AG10803 (cell line): Measurements from ENCODE around the gene ENOX2.
A peak's percentile ranks its signal among the peaks of the same experiment; 100 is the strongest.

Source experiments
- DNase-seq: peaks from one replicate; pipeline ENCODE4 v3.0.0; 2010; ENCODE audit warnings: low read depth
- H3K4me3 ChIP-seq: 2 replicates; pipeline ENCODE4 v1.5.1; 2011; ENCODE audit warnings: mild to moderate bottlenecking, low read length, control low read depth
- TF ChIP-seq, protein P1 (sequence below): conservative IDR thresholded peaks from 2 replicates; pipeline ENCODE4 v1.5.1; 2011; ENCODE audit warnings: mild to moderate bottlenecking, low read length, control low read depth, inconsistent platforms

The ENOX2 gene

DNA sequence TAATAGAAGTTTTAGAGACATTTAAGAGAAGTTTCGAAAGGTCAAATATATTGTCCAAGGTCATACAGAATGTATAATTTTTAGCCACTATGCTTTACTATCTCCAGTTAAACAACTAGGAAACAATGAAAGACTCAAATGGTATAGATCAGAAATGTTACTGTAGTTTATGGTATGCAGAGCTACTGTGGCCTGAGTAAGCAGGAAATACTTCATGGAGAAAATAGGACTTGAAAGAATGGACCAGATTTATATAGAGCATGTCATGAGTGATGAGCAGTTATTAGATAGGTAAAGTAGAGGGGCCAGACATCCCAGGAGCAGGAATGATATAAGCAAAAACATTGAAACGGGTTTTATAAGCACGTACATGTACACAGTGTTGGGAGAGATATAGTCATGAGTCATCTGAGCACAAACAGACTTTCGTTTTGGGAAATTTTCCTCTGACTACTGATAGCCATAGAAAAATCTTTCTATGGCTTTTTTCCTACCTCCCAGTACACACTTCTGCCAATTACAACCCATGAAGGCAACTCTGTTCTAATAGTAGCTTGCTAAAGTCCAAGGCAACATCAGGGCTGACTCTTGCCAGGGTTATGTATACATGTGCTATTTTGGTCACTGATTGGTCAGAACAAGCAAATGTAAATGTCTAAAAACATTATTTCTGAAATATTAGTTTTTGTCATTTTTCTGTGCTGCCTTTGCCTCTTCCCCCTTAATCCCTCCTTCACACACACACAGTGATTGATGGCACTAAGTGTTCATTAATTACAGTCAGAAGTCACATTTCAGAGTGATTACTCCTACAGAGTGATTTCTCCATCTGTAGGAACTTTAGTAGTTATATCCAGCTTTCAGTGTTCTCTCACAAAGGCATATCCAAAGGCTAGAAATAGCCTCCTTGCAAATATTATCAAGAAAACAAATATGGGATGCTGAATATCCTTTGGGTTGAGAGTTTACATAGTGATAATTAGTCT is 198.7 kb downstream of the ENOX2 start:
- TF ChIP-seq, protein P1, sequence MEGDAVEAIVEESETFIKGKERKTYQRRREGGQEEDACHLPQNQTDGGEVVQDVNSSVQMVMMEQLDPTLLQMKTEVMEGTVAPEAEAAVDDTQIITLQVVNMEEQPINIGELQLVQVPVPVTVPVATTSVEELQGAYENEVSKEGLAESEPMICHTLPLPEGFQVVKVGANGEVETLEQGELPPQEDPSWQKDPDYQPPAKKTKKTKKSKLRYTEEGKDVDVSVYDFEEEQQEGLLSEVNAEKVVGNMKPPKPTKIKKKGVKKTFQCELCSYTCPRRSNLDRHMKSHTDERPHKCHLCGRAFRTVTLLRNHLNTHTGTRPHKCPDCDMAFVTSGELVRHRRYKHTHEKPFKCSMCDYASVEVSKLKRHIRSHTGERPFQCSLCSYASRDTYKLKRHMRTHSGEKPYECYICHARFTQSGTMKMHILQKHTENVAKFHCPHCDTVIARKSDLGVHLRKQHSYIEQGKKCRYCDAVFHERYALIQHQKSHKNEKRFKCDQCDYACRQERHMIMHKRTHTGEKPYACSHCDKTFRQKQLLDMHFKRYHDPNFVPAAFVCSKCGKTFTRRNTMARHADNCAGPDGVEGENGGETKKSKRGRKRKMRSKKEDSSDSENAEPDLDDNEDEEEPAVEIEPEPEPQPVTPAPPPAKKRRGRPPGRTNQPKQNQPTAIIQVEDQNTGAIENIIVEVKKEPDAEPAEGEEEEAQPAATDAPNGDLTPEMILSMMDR = no peak
- H3K4me3 ChIP-seq = peak overlapping the region; percentile 9; the same call in 1 of the 2 replicates

GRCh38 chrX:130702867-130703707 is 199.9 kb downstream of the ENOX2 start:
- TF ChIP-seq, protein P1 = no peak
- no peak overlapping the region for H3K4me3 ChIP-seq
- peak; percentile 59 for DNase-seq

More for the DNA sequence above, 198.7 kb downstream of the ENOX2 start:
- peak; percentile 41 for DNase-seq

- TF ChIP-seq, protein P1 = no peak
- no peak for DNase-seq
- no peak overlapping the region for H3K4me3 ChIP-seq
Measured at GRCh38 chrX:130700629-130701028, 202.4 kb downstream of the ENOX2 start.

GRCh38 chrX:130699618-130700017 is 203.4 kb downstream of the ENOX2 start:
- TF ChIP-seq, protein P1 = no peak
- H3K4me3 ChIP-seq = no peak overlapping the region
- DNase-seq = no peak

GRCh38 chrX:130696542-130696941 is 206.5 kb downstream of the ENOX2 start:
- TF ChIP-seq, protein P1 = no peak
- H3K4me3 ChIP-seq = no peak overlapping the region
- no peak for DNase-seq

- H3K4me3 ChIP-seq = no peak overlapping the region
- no peak for DNase-seq
- TF ChIP-seq, protein P1 = no peak
Measured at GRCh38 chrX:130695931-130696330, 207.1 kb downstream of the ENOX2 start.
